ENCODE data around the gene ARHGAP42.

Gene ARHGAP42

GRCh38 chr11:100978442-100978841 is 291.4 kb downstream of the ARHGAP42 start:
- no peak overlapping the region for H3K4me3 ChIP-seq (ENCODE audit: low read depth, low read length)
- ChIA-PET POLR2A (no interaction called here), CTCF (interaction anchor here (1.5 kb wide), 1 partner anchor 13 kb away, joined by 4 read pairs; no protein-coding TSS in a partner anchor)
- DNase-seq (ENCODE audit: low read depth, low spot score), result no peak
- TF ChIP-seq CTCF (IDR thresholded peaks at IDR 0.05; ENCODE audit: insufficient read depth, low read length, missing control alignments), result no peak

- no peak for TF ChIP-seq CTCF (IDR thresholded peaks at IDR 0.05; ENCODE audit: insufficient read depth, low read length, missing control alignments)
- ChIA-PET CTCF (interaction anchor here (1.5 kb wide), 1 partner anchor 13 kb away, joined by 4 read pairs; no protein-coding TSS in a partner anchor), POLR2A (no interaction called here)
- no peak overlapping the region for H3K4me3 ChIP-seq (ENCODE audit: low read depth, low read length)
- no peak for DNase-seq (ENCODE audit: low read depth, low spot score)
Measured at GRCh38 chr11:100978939-100979338, 291.9 kb downstream of the ARHGAP42 start.

- no peak for TF ChIP-seq CTCF (IDR thresholded peaks at IDR 0.05; ENCODE audit: insufficient read depth, low read length, missing control alignments)
- no peak for DNase-seq (ENCODE audit: low read depth, low spot score)
- ChIA-PET CTCF (interaction anchor here (0.6 to 2.1 kb wide), 5 partner anchors 9 to 867 kb away, joined by 3 to 6 read pairs (median 4); no protein-coding TSS in a partner anchor), POLR2A (no interaction called here)
- H3K4me3 ChIP-seq (ENCODE audit: low read depth, low read length), result no peak overlapping the region
Measured at GRCh38 chr11:100980156-100980555, 293.1 kb downstream of the ARHGAP42 start.

GRCh38 chr11:100981196-100981824 is 294.2 kb downstream of the ARHGAP42 start:
- no peak for DNase-seq (ENCODE audit: low read depth, low spot score)

GRCh38 chr11:100984668-100985067 is 297.6 kb downstream of the ARHGAP42 start:
- POLR2A ChIA-PET, result no interaction called here
- no peak overlapping the region for H3K4me3 ChIP-seq (ENCODE audit: low read depth, low read length)
- DNase-seq (ENCODE audit: low read depth, low spot score), result no peak
- no peak for TF ChIP-seq CTCF (IDR thresholded peaks at IDR 0.05; ENCODE audit: insufficient read depth, low read length, missing control alignments)
- CTCF ChIA-PET, result no interaction called here

More at GRCh38 chr11:100981196-100981824, 294.2 kb downstream of the ARHGAP42 start:
- no peak overlapping the region for H3K4me3 ChIP-seq (ENCODE audit: low read depth, low read length)
- ChIA-PET POLR2A (no interaction called here), CTCF (interaction anchor here (1.2 to 2.1 kb wide), 4 partner anchors 10 to 866 kb away, joined by 3 to 6 read pairs (median 4); no protein-coding TSS in a partner anchor)
- TF ChIP-seq CTCF (IDR thresholded peaks at IDR 0.05; ENCODE audit: insufficient read depth, low read length, missing control alignments), result no peak

- no peak for DNase-seq (ENCODE audit: low read depth, low spot score)
- POLR2A ChIA-PET, result no interaction called here
- CTCF ChIA-PET, result interaction anchor here (1.5 kb wide), 1 partner anchor 12 kb away, joined by 4 read pairs; no protein-coding TSS in a partner anchor
- TF ChIP-seq CTCF (IDR thresholded peaks at IDR 0.05; ENCODE audit: insufficient read depth, low read length, missing control alignments), result no peak
- H3K4me3 ChIP-seq (ENCODE audit: low read depth, low read length), result no peak overlapping the region
Measured at GRCh38 chr11:100990931-100991330, 303.8 kb downstream of the ARHGAP42 start.

Data from AG04449 (cell line).